Nephron (organoid): ENCODE data around the gene APLNR.
"Not testable (repeated sequence)": the region's sequence is repeated elsewhere in the genome, so short reads cannot be mapped to it uniquely, and the experiment has no call there.

ENCODE experiments used
- H3K27ac Mint-ChIP-seq, 3 experiments: 2 replicates each; pipeline ENCODE4 v1.8.0; 2020; ENCODE audit warnings: mixed read lengths in 3 of 3, mild to moderate bottlenecking in 2 of 3, moderate library complexity in 1 of 3
- H3K27me3 Mint-ChIP-seq: 2 replicates; pipeline ENCODE4 v1.8.0; 2021; ENCODE audit warnings: low read depth, mild to moderate bottlenecking, moderate library complexity, mixed read lengths
- H3K36me3 Mint-ChIP-seq: 2 replicates; pipeline ENCODE4 v1.8.0; 2020; ENCODE audit warnings: low read depth, mixed read lengths
- H3K4me1 Mint-ChIP-seq: 2 replicates; pipeline ENCODE4 v1.8.0; 2020; ENCODE audit warnings: mixed read lengths
- H3K4me3 Mint-ChIP-seq, 3 experiments: 2 replicates each; pipeline ENCODE4 v1.8.0; 2020; ENCODE audit warnings: mild to moderate bottlenecking in 3 of 3, mixed read lengths in 3 of 3, moderate library complexity in 2 of 3
- H3K9me3 Mint-ChIP-seq: 2 replicates; pipeline ENCODE4 v1.8.0; 2020; ENCODE audit warnings: mixed read lengths
- CTCF ChIP-seq, 3 experiments: fragments of 200-600 bp; sonication (generic); IDR thresholded peaks; one replicate each; pipeline ENCODE4 v1.5.0; 2021; ENCODE audit warnings: antibody characterized with exemption in 3 of 3; ENCODE audit not compliant: unreplicated experiment in 3 of 3

APLNR gene

GRCh38 chr11:57237204-57237681 is at the start of gene APLNR:
APLNR (minus strand) TSS chr11:57237250; CDS start chr11:57237004, 246 bp downstream.
- Mint-ChIP-seq H3K4me3 (peak within 1 kb of the TSS; percentile 10 to 80 (median 66)), H3K27me3 (peaks cover 30% of the 10 kb centered on the region), H3K4me1 (peaks cover 75% of the 10 kb centered on the region)

GRCh38 chr11:57283231-57283990 is 46.4 kb upstream of the APLNR start:
- H3K9me3 Mint-ChIP-seq, result no peaks in the 10 kb centered on the region
- H3K4me3 Mint-ChIP-seq, result no peak overlapping the region
- peak overlapping the region; percentile 65 to 83 (median 77) for H3K27ac Mint-ChIP-seq
- H3K36me3 Mint-ChIP-seq, result no peaks in the 10 kb centered on the region
- H3K27me3 Mint-ChIP-seq, result peaks cover 4% of the 10 kb centered on the region
- peaks cover 37% of the 10 kb centered on the region for H3K4me1 Mint-ChIP-seq
- TF ChIP-seq CTCF (IDR thresholded peaks at IDR 0.05; ENCODE audit: unreplicated experiment in 3 of 3), result no peak

More at GRCh38 chr11:57237204-57237681, at the start of gene APLNR:
- H3K27ac Mint-ChIP-seq, result peak within 1 kb of the TSS in 1 of 3 experiments; percentile 63
- no peaks in the 10 kb centered on the region for H3K36me3 Mint-ChIP-seq
- H3K9me3 Mint-ChIP-seq, result no peaks in the 10 kb centered on the region
- no peak for TF ChIP-seq CTCF (IDR thresholded peaks at IDR 0.05; ENCODE audit: unreplicated experiment in 3 of 3)

- not testable (repeated sequence) for H3K9me3 Mint-ChIP-seq, H3K4me3 Mint-ChIP-seq, H3K36me3 Mint-ChIP-seq, H3K27me3 Mint-ChIP-seq, H3K27ac Mint-ChIP-seq
- peaks cover 45% of the 10 kb centered on the region for H3K4me1 Mint-ChIP-seq
Observed at GRCh38 chr11:57281546-57281945, 44.5 kb upstream of the APLNR start.

DNA sequence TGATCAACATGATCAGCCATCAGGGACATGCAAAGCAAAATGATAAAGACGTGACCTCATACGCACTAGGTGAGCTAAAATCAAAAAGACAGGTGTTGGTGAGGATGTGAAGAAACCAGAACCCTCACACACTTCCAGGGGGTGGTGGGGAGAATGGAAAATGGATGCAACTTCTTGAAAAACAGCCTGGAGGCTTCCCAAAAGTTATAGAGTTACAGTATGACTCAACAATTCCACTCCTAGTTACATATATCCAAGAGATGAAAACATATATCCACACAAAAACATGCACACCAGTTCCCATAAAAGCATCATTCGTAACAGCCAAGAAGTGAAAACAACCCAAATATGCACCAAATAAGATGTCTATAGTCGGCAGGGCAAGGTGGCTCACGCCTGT is 42.1 kb upstream of the APLNR start:
- H3K36me3 Mint-ChIP-seq, result no peaks in the 10 kb centered on the region
- H3K4me3 Mint-ChIP-seq, result peak overlapping the region in 1 of 3 experiments; percentile 6
- H3K27me3 Mint-ChIP-seq, result no peaks in the 10 kb centered on the region
- H3K27ac Mint-ChIP-seq, result peak overlapping the region; percentile 4 to 83 (median 58)
- peaks cover 42% of the 10 kb centered on the region for H3K4me1 Mint-ChIP-seq
- no peaks in the 10 kb centered on the region for H3K9me3 Mint-ChIP-seq
- TF ChIP-seq CTCF (IDR thresholded peaks at IDR 0.05; ENCODE audit: unreplicated experiment in 3 of 3), result no peak

DNA sequence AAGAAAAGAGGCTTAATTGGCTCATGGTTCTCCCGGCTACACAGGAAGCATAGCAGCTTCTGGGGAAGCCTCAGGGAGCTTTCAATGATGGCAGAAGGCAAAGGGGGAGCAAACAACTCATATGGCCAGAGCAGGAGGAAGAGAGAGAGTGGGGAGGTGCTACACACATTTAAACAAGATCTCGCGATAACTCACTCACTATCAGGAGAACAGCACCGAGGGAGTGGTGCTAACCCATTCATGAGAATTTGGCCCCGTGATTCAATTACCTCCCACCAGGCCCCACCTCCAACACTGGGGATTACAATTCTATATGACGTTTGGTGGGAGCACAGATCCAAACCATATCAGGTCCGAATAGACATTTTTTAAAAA is 41.7 kb upstream of the APLNR start:
- Mint-ChIP-seq H3K4me1 (peaks cover 42% of the 10 kb centered on the region), H3K36me3 (no peaks in the 10 kb centered on the region), H3K27me3 (no peaks in the 10 kb centered on the region), H3K4me3 (no peak overlapping the region), H3K27ac (peak overlapping the region; percentile 4 to 83 (median 58)), H3K9me3 (no peaks in the 10 kb centered on the region)
- TF ChIP-seq CTCF (IDR thresholded peaks at IDR 0.05; ENCODE audit: unreplicated experiment in 3 of 3), result no peak

DNA sequence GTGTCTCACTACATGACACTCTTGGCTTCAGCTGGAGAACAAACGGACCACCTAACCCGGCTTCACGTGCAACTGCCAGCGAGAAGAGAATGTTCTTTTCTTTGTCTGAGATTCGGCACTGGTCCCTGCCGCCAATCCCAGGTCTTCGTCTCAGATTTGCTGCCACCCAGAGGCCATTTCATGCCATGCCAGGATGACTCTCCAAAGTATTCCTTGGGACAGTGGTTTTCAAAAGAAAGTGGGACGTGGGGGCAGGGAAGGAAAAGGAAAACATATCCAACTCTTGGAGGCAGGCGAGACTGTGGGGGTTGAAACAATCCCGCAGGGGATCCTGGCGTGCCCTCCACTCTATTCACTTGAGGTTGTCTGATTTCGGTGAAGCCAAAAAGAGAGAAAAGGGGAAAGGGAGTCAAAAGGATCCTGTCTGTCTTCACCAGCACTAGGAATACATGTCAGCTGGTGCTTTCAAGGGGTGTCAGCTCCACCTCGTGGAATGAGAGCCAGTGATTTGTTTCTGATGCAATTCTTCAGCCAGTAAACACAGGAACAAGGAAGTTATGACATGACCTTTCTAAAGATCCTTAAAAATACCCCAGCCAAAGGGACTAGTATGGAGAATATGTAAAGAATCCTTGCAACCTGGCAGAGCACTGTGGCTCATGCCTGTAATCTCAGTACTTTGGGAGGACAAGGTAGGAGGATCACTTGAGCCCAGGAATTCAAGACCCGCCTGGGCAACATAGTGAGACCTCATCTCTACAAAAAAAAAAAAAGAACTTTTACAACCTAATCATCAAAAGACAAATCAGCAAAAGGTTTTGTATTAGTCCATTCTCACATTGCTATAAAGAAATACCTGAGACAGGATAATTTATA is 41.0 kb upstream of the APLNR start:
- peaks cover 36% of the 10 kb centered on the region for H3K4me1 Mint-ChIP-seq

More for the DNA sequence above, 41.0 kb upstream of the APLNR start:
- Mint-ChIP-seq H3K9me3 (peaks cover 3% of the 10 kb centered on the region), H3K4me3 (peak overlapping the region; percentile 29 to 64 (median 46)), H3K27me3 (no peaks in the 10 kb centered on the region), H3K36me3 (no peaks in the 10 kb centered on the region), H3K27ac (peak overlapping the region; percentile 30 to 83 (median 58))
- peak; percentile 72 to 82 (median 76) for TF ChIP-seq CTCF (IDR thresholded peaks at IDR 0.05; ENCODE audit: unreplicated experiment in 3 of 3)
